IMR-90 (cell line): Measurements from ENCODE around the gene HAO2. TPM values are rescaled to one million over a fixed set of nuclear protein-coding genes. Genes with fewer than 3 reads are reported as not detected.

Experiments used
- ATAC-seq: fragments of 200-7000 bp; cut with Tn5 transposase; 2 replicates; pipeline ENCODE4 v1.9.1; 2020; ENCODE audit warnings: low read depth, mild to moderate bottlenecking, moderate library complexity
- BruUV-seq: library from RNA; stranded (reverse); fragments of 400-500 nt; replicated peaks from 2 replicates; lab custom pipeline; 2021; lab: Mats Ljungman, UMichigan
- CTCF ChIA-PET: fragments of 300-600 bp; formaldehyde crosslinking; extraction: SDS; loops from one replicate; lab custom pipeline; 2021; ENCODE audit warnings: antibody characterized with exemption; lab: Yijun Ruan, JAX
- POLR2A ChIA-PET: fragments of 300-600 bp; sonication (Branson Sonifier 250); formaldehyde crosslinking; loops from one replicate; lab custom pipeline; 2022; ENCODE audit warnings: antibody characterized with exemption; ENCODE audit not compliant: unreplicated experiment; lab: Charles Lee
- DNase-seq: peaks from one replicate; pipeline ENCODE4 v3.0.0; 2013
- H2AFZ ChIP-seq: replicated peaks from 2 replicates; pipeline ENCODE3; 2013; ENCODE audit warnings: low read length, mild to moderate bottlenecking; ENCODE audit not compliant: poor library complexity
- H2AK5ac ChIP-seq: 2 replicates; pipeline ENCODE4 v1.6.1; 2013; ENCODE audit warnings: low read depth, low read length, inconsistent platforms
- H2AK9ac ChIP-seq: replicated peaks from 2 replicates; pipeline ENCODE3; 2013; ENCODE audit warnings: mild to moderate bottlenecking, low read depth, low read length, moderate library complexity; ENCODE audit not compliant: poor library complexity
- H2BK120ac ChIP-seq: 2 replicates; pipeline ENCODE4 v1.6.1; 2013; ENCODE audit warnings: low read depth, low read length, inconsistent platforms
- H2BK15ac ChIP-seq: 3 replicates; pipeline ENCODE4 v1.6.1; 2013; ENCODE audit warnings: low read depth, low read length, inconsistent platforms
- H2BK20ac ChIP-seq: 2 replicates; pipeline ENCODE4 v1.6.1; 2013; ENCODE audit warnings: low read depth, mild to moderate bottlenecking, inconsistent platforms, low read length, moderate library complexity
- H2BK5ac ChIP-seq: 2 replicates; pipeline ENCODE4 v1.6.1; 2013; ENCODE audit warnings: mild to moderate bottlenecking, low read depth, low read length, inconsistent platforms; ENCODE audit not compliant: poor library complexity, severe bottlenecking
- H3K14ac ChIP-seq: replicated peaks from 2 replicates; pipeline ENCODE4 v1.6.1; 2013; ENCODE audit warnings: low read depth, low read length, inconsistent platforms
- H3K18ac ChIP-seq: 2 replicates; pipeline ENCODE4 v1.6.1; 2013; ENCODE audit warnings: low read depth, low read length, control low read depth
- H3K23ac ChIP-seq: 2 replicates; pipeline ENCODE4 v1.6.1; 2013; ENCODE audit warnings: low read depth, low read length, inconsistent platforms
- H3K27ac ChIP-seq: 2 replicates; pipeline ENCODE4 v1.5.1; 2013; ENCODE audit warnings: mild to moderate bottlenecking, control low read depth, low read length; ENCODE audit not compliant: insufficient read depth
- H3K27me3 ChIP-seq: 2 replicates; pipeline ENCODE4 v1.6.1; 2013; ENCODE audit warnings: low read length; ENCODE audit not compliant: control insufficient read depth, insufficient read depth
- H3K36me3 ChIP-seq: 2 replicates; pipeline ENCODE4 v1.6.1; 2013; ENCODE audit warnings: low read length, mixed read lengths; ENCODE audit not compliant: control insufficient read depth, insufficient read depth
- H3K4ac ChIP-seq: 2 replicates; pipeline ENCODE4 v1.6.1; 2013; ENCODE audit warnings: low read depth, low read length, inconsistent platforms
- H3K4me1 ChIP-seq: 2 replicates; pipeline ENCODE4 v1.6.1; 2013; ENCODE audit warnings: low read length, mixed read lengths; ENCODE audit not compliant: control insufficient read depth, insufficient read depth
- H3K4me2 ChIP-seq: 2 replicates; pipeline ENCODE4 v1.6.1; 2013; ENCODE audit warnings: low read depth, mild to moderate bottlenecking, control low read depth, low read length, moderate library complexity
- H3K4me3 ChIP-seq: 2 replicates; pipeline ENCODE4 v1.5.1; 2013; ENCODE audit warnings: low read depth, mild to moderate bottlenecking, control low read depth, low read length, moderate library complexity; ENCODE audit not compliant: insufficient read depth
- H3K56ac ChIP-seq: 2 replicates; pipeline ENCODE4 v1.6.1; 2013; ENCODE audit warnings: low read length, inconsistent platforms; ENCODE audit not compliant: insufficient read depth; ENCODE audit errors: extremely low read depth
- H3K79me1 ChIP-seq, 2 experiments: 2 replicates each; pipeline ENCODE4 v1.6.1; 2013; ENCODE audit warnings: low read length in 2 of 2, inconsistent platforms in 1 of 2, low read depth in 1 of 2
- H3K9ac ChIP-seq: 2 replicates; pipeline ENCODE4 v1.6.1; 2013; ENCODE audit warnings: low read depth, low read length, control low read depth
- H3K9me1 ChIP-seq: 2 replicates; pipeline ENCODE4 v1.6.1; 2013; ENCODE audit warnings: low read length, inconsistent platforms; ENCODE audit not compliant: insufficient read depth
- H3K9me3 ChIP-seq: 2 replicates; pipeline ENCODE4 v1.6.1; 2013; ENCODE audit warnings: low read length; ENCODE audit not compliant: control insufficient read depth, insufficient read depth
- H4K20me1 ChIP-seq: 2 replicates; pipeline ENCODE4 v1.6.1; 2013; ENCODE audit warnings: low read length, inconsistent platforms; ENCODE audit not compliant: insufficient read depth
- H4K5ac ChIP-seq: 2 replicates; pipeline ENCODE4 v1.6.1; 2013; ENCODE audit warnings: mild to moderate bottlenecking, low read depth, low read length, control low read depth
- H4K8ac ChIP-seq, 2 experiments: 2 replicates each; pipeline ENCODE4 v1.6.1; 2013; ENCODE audit warnings: low read depth in 2 of 2, low read length in 2 of 2, control low read depth in 1 of 2, inconsistent platforms in 1 of 2
- H4K91ac ChIP-seq: 2 replicates; pipeline ENCODE4 v1.6.1; 2013; ENCODE audit warnings: low read depth, low read length, inconsistent platforms; ENCODE audit not compliant: insufficient read depth
- BHLHE40 ChIP-seq: fragments of 150-350 bp; IDR thresholded peaks from 2 replicates; pipeline ENCODE4 v1.6.1; 2016; ENCODE audit warnings: mild to moderate bottlenecking, low read depth, low read length
- CEBPB ChIP-seq: IDR thresholded peaks from 2 replicates; pipeline ENCODE4 v1.6.1; 2012; ENCODE audit warnings: low read depth, low read length, improper control_type of control experiment
- CHD1 ChIP-seq: IDR thresholded peaks from 2 replicates; pipeline ENCODE4 v1.6.1; 2012; ENCODE audit warnings: low read depth, low read length, improper control_type of control experiment
- FOS ChIP-seq: fragments of 150-350 bp; IDR thresholded peaks from 2 replicates; pipeline ENCODE4 v1.6.1; 2016; ENCODE audit warnings: low read depth, low read length
- MAFK ChIP-seq: IDR thresholded peaks from 2 replicates; pipeline ENCODE4 v1.6.1; 2012; ENCODE audit warnings: low read depth, low read length, improper control_type of control experiment
- MAZ ChIP-seq: IDR thresholded peaks from 2 replicates; pipeline ENCODE4 v1.6.1; 2012; ENCODE audit warnings: low read depth, mild to moderate bottlenecking, low read length, improper control_type of control experiment, moderate library complexity, borderline replicate concordance
- MXI1 ChIP-seq: IDR thresholded peaks from 2 replicates; pipeline ENCODE4 v1.6.1; 2012; ENCODE audit warnings: low read depth, mild to moderate bottlenecking, low read length, moderate library complexity, borderline replicate concordance
- NFE2L2 ChIP-seq: fragments of 150-350 bp; IDR thresholded peaks from 2 replicates; pipeline ENCODE4 v1.6.1; 2016; ENCODE audit warnings: low read depth, mild to moderate bottlenecking, low read length
- RCOR1 ChIP-seq: IDR thresholded peaks from 2 replicates; pipeline ENCODE4 v1.6.1; 2012; ENCODE audit warnings: mild to moderate bottlenecking, low read length, improper control_type of control experiment; ENCODE audit not compliant: insufficient replicate concordance
- RFX5 ChIP-seq: IDR thresholded peaks from 2 replicates; pipeline ENCODE4 v1.8.0; 2012; ENCODE audit warnings: low read depth, mild to moderate bottlenecking, low read length, moderate library complexity
- SMC3 ChIP-seq: fragments of 150-350 bp; IDR thresholded peaks from 2 replicates; pipeline ENCODE4 v1.6.1; 2016; ENCODE audit warnings: low read depth, mild to moderate bottlenecking, antibody characterized with exemption, low read length, moderate library complexity
- WGBS, 2 experiments: methylation state at CpG; one replicate each; pipeline versions ENCODE4 v1.1.5 to v1.1.7; 2013; ENCODE audit warnings: missing lambda C conversion rate in 2 of 2; ENCODE audit not compliant: insufficient read length in 1 of 2; ENCODE audit errors: extremely low coverage in 2 of 2; 5-methylcytosine and 5-hydroxymethylcytosine counted together
- dilution Hi-C: fragments of 300-500 bp; cut with HindIII; formaldehyde crosslinking; loops from one replicate; pipeline ENCODE4 v1.14.3; 2018; ENCODE audit warnings: low sequenced_read_pairs; ENCODE audit not compliant: unreplicated experiment
- in situ Hi-C: fragments of 300-500 bp; cut with MboI; formaldehyde crosslinking; loops from 3 replicates; pipeline ENCODE4 v1.14.3; 2019; ENCODE audit warnings: low sequenced_read_pairs, inconsistent platforms, mixed read lengths
- intact Hi-C: fragments of 100-400 bp; cut with micrococcal nuclease; formaldehyde crosslinking; loops from 2 replicates; pipeline ENCODE4 v1.10.0; 2022
- polyA plus RNA-seq, 3 experiments: library from polyadenylated mRNA; depleted of rRNA; stranded (reverse); fragments of >200 nt; gene quantifications; 2 replicates each; pipeline ENCODE4 v1.2.3, GENCODE V29; 2012; ENCODE audit warnings: low replicate concordance in 1 of 3
- total RNA-seq: library from RNA; depleted of rRNA; stranded (reverse); fragments of >200 nt; gene quantifications from 2 replicates; pipeline ENCODE4 v1.2.3, GENCODE V29; 2012
- TF ChIP-seq, protein P1 (sequence below): conservative IDR thresholded peaks from 2 replicates; pipeline ENCODE4 v1.5.1; 2012; ENCODE audit warnings: mild to moderate bottlenecking, low read depth, low read length, improper control_type of control experiment
- TF ChIP-seq, protein P2 (sequence below): fragments of 150-350 bp; IDR thresholded peaks from 2 replicates; pipeline ENCODE4 v1.6.1; 2016; ENCODE audit warnings: low read depth, mild to moderate bottlenecking, low read length, moderate library complexity, borderline replicate concordance

The HAO2 gene
- total and polyA plus RNA-seq, 2 of the 4 experiments (the other 2 are of a cell fraction) = not detected

DNA sequence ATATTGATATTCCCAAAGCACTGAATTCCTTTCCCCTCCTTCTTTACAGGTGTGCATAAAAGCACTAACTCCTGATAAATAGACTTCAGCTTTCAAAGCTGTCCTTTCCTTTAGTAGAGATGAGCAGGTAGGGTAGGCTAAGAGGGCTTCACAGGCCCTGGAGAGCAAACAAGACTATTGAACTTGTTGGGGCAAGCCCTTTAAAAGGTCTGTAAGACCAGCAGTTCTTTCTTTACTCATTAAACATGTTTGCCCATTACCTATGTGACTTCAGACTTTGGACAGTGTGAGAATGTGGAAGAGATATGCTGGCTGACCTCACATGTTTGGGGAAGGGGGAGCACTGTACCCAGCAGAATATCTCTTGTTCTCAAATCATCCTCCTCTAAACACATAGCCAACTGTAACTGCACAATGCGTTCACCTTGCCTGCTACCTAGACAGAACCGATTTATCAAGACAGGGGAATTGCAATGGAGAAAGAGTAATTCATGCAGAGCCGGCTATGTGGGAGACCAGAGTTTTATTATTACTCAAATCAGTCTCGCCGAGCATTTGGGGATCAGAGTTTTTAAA, 27.1 kb upstream of the HAO2 start:
- no peaks in the 10 kb centered on the region; the same call in 1 of the 2 replicates for H3K27me3 ChIP-seq
- no peak overlapping the region for H3K9ac ChIP-seq
- H3K14ac ChIP-seq = no peak overlapping the region
- no TSS peak for BruUV-seq
- no peak overlapping the region for H2BK15ac ChIP-seq
- H3K4ac ChIP-seq = no peak overlapping the region
- no peak overlapping the region for H3K27ac ChIP-seq
- TF ChIP-seq MAZ (no peak), SMC3 (no peak), MAFK (no peak), BHLHE40 (no peak), CHD1 (no peak), NFE2L2 (no peak), CEBPB (no peak), RFX5 (no peak), MXI1 (no peak), FOS (no peak), RCOR1 (no peak)
- TF ChIP-seq, protein P1, sequence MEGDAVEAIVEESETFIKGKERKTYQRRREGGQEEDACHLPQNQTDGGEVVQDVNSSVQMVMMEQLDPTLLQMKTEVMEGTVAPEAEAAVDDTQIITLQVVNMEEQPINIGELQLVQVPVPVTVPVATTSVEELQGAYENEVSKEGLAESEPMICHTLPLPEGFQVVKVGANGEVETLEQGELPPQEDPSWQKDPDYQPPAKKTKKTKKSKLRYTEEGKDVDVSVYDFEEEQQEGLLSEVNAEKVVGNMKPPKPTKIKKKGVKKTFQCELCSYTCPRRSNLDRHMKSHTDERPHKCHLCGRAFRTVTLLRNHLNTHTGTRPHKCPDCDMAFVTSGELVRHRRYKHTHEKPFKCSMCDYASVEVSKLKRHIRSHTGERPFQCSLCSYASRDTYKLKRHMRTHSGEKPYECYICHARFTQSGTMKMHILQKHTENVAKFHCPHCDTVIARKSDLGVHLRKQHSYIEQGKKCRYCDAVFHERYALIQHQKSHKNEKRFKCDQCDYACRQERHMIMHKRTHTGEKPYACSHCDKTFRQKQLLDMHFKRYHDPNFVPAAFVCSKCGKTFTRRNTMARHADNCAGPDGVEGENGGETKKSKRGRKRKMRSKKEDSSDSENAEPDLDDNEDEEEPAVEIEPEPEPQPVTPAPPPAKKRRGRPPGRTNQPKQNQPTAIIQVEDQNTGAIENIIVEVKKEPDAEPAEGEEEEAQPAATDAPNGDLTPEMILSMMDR = no peak
- TF ChIP-seq, protein P2, sequence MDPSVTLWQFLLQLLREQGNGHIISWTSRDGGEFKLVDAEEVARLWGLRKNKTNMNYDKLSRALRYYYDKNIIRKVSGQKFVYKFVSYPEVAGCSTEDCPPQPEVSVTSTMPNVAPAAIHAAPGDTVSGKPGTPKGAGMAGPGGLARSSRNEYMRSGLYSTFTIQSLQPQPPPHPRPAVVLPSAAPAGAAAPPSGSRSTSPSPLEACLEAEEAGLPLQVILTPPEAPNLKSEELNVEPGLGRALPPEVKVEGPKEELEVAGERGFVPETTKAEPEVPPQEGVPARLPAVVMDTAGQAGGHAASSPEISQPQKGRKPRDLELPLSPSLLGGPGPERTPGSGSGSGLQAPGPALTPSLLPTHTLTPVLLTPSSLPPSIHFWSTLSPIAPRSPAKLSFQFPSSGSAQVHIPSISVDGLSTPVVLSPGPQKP = no peak
- H3K4me2 ChIP-seq = no peak overlapping the region
- H4K20me1 ChIP-seq = no peaks in the 10 kb centered on the region
- H4K91ac ChIP-seq = no peak overlapping the region
- H3K23ac ChIP-seq = no peak overlapping the region
- no peaks in the 10 kb centered on the region for H3K79me1 ChIP-seq
- no peak overlapping the region for H3K56ac ChIP-seq
- no peak overlapping the region for H3K18ac ChIP-seq
- H2BK20ac ChIP-seq = no peak overlapping the region
- no peak overlapping the region for H2AK5ac ChIP-seq
- no peak overlapping the region for H2AFZ ChIP-seq
- H3K9me3 ChIP-seq = no peaks in the 10 kb centered on the region
- no peak overlapping the region for H2AK9ac ChIP-seq
- H3K36me3 ChIP-seq = no peaks in the 10 kb centered on the region
- CTCF ChIA-PET = no interaction called here
- ATAC-seq (no peak), DNase-seq (no peak)
- no peaks in the 10 kb centered on the region for H3K9me1 ChIP-seq
- in situ Hi-C loops = no loop called here
- POLR2A ChIA-PET = no interaction called here
- no peaks in the 10 kb centered on the region for H3K4me1 ChIP-seq
- H2BK5ac ChIP-seq = no peak overlapping the region
- H4K5ac ChIP-seq = no peak overlapping the region
- no CpG with 5 or more reads among the region's 5 CpGs for WGBS, 2 experiments
- no peak overlapping the region for H4K8ac ChIP-seq
- dilution Hi-C loops = no loop called here
- H3K4me3 ChIP-seq = no peak overlapping the region
- intact Hi-C loops = no loop called here
- H2BK120ac ChIP-seq = no peak overlapping the region
